Neuron (in vitro differentiated cells): ENCODE measurements around the gene KLF7.

ENCODE experiments used
- H2AFZ ChIP-seq: one replicate; pipeline ENCODE4 v1.6.1; 2013; ENCODE audit warnings: low read depth, mild to moderate bottlenecking, inconsistent platforms, low read length, moderate library complexity
- H3K27me3 ChIP-seq: one replicate; pipeline ENCODE4 v1.6.1; 2013; ENCODE audit warnings: low read length; ENCODE audit not compliant: insufficient read depth
- H3K36me3 ChIP-seq: one replicate; pipeline ENCODE4 v1.6.1; 2013; ENCODE audit warnings: low read length; ENCODE audit not compliant: insufficient read depth
- H3K4me1 ChIP-seq: one replicate; pipeline ENCODE4 v1.6.1; 2013; ENCODE audit warnings: low read length; ENCODE audit not compliant: insufficient read depth
- H3K4me3 ChIP-seq: 2 replicates; pipeline ENCODE4 v1.5.1; 2013; ENCODE audit warnings: mild to moderate bottlenecking, low read length, moderate library complexity
- H3K9me3 ChIP-seq: one replicate; pipeline ENCODE4 v1.6.1; 2013; ENCODE audit warnings: low read length

The KLF7 gene

GRCh38 chr2:207085110-207085509, 80.6 kb downstream of the KLF7 start:
- Histone ChIP-seq H3K9me3 (peaks cover 5% of the 10 kb centered on the region), H3K4me1 (no peaks in the 10 kb centered on the region), H3K36me3 (peaks cover 54% of the 10 kb centered on the region), H3K27me3 (no peaks in the 10 kb centered on the region), H2AFZ (no peak overlapping the region), H3K4me3 (no peak overlapping the region)

GRCh38 chr2:207083361-207084110, 82.2 kb downstream of the KLF7 start:
- peaks cover 67% of the 10 kb centered on the region for H3K36me3 ChIP-seq
- no peaks in the 10 kb centered on the region for H3K4me1 ChIP-seq
- no peaks in the 10 kb centered on the region for H3K27me3 ChIP-seq
- H3K4me3 ChIP-seq, result no peak overlapping the region
- peaks cover 5% of the 10 kb centered on the region for H3K9me3 ChIP-seq
- H2AFZ ChIP-seq, result no peak overlapping the region

- Histone ChIP-seq H3K9me3 (peaks cover 2% of the 10 kb centered on the region), H3K4me1 (peaks cover 8% of the 10 kb centered on the region), H2AFZ (no peak overlapping the region), H3K27me3 (no peaks in the 10 kb centered on the region), H3K4me3 (no peak overlapping the region), H3K36me3 (peaks cover 59% of the 10 kb centered on the region)
These were observed 83.1 kb downstream of the KLF7 start for GRCh38 chr2:207082619-207083018.

GRCh38 chr2:207078186-207078798, 87.5 kb downstream of the KLF7 start:
- Histone ChIP-seq H2AFZ (no peak overlapping the region), H3K9me3 (peaks cover 2% of the 10 kb centered on the region), H3K4me3 (no peak overlapping the region), H3K27me3 (no peaks in the 10 kb centered on the region), H3K4me1 (peaks cover 13% of the 10 kb centered on the region), H3K36me3 (peaks cover 39% of the 10 kb centered on the region)

DNA sequence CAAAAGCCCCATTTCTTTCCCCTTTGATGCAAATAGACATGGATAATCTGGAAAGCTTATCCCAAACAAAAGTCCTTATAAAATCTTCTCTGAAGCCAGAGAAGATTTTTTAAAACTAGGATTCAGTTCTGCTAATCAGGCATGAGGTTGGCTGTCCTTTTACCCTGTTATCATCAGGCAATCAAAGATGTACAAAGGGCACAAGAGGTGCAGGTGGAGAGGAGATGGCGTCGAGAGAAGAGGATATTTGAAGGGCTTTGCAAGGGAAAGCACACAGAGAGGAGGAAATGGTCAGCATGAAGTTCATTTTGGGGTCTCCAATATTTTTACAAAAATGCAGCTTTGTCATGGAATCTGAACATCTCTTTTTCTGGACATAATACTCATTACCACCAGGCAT, 88.5 kb downstream of the KLF7 start:
- Histone ChIP-seq H3K4me3 (no peak overlapping the region), H3K4me1 (peaks cover 13% of the 10 kb centered on the region), H3K36me3 (peaks cover 36% of the 10 kb centered on the region), H3K9me3 (peaks cover 2% of the 10 kb centered on the region), H2AFZ (no peak overlapping the region), H3K27me3 (no peaks in the 10 kb centered on the region)

DNA sequence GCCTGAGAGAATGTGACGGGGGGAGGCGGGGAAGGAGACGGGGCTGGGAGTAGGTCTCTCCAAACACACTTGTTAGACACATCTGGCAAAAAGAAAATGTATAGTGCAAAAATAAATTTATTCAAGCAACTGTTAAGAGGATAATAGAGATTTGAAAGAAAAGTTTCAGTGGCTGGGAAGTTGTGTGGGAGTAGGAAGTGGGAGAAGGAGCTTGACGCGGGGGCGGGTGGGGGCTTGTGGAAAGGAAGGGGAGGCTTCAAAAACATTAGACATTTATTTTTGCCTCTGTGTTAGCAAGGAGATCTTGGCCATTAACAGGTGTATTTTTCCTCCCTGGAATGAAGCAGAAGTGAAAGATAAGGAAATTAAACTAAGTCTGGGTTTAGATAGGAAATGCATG, 90.3 kb downstream of the KLF7 start:
- H3K4me1 ChIP-seq, result peaks cover 13% of the 10 kb centered on the region
- H3K27me3 ChIP-seq, result no peaks in the 10 kb centered on the region
- no peaks in the 10 kb centered on the region for H3K9me3 ChIP-seq
- H3K4me3 ChIP-seq, result no peak overlapping the region
- H3K36me3 ChIP-seq, result peaks cover 18% of the 10 kb centered on the region
- H2AFZ ChIP-seq, result no peak overlapping the region

GRCh38 chr2:207073801-207074678, 91.7 kb downstream of the KLF7 start:
- Histone ChIP-seq H3K9me3 (no peaks in the 10 kb centered on the region), H3K4me3 (no peak overlapping the region), H2AFZ (no peak overlapping the region), H3K4me1 (peaks cover 13% of the 10 kb centered on the region), H3K36me3 (peaks cover 5% of the 10 kb centered on the region), H3K27me3 (no peaks in the 10 kb centered on the region)

- Histone ChIP-seq H3K4me3 (no peak overlapping the region), H2AFZ (no peak overlapping the region), H3K36me3 (no peaks in the 10 kb centered on the region), H3K4me1 (peaks cover 12% of the 10 kb centered on the region), H3K27me3 (no peaks in the 10 kb centered on the region), H3K9me3 (no peaks in the 10 kb centered on the region)
These were observed 92.3 kb downstream of the KLF7 start for GRCh38 chr2:207073412-207073800.

GRCh38 chr2:207072571-207072970, 93.2 kb downstream of the KLF7 start:
- Histone ChIP-seq H3K4me1 (peaks cover 5% of the 10 kb centered on the region), H3K9me3 (no peaks in the 10 kb centered on the region), H2AFZ (no peak overlapping the region), H3K4me3 (no peak overlapping the region), H3K27me3 (no peaks in the 10 kb centered on the region), H3K36me3 (no peaks in the 10 kb centered on the region)

DNA sequence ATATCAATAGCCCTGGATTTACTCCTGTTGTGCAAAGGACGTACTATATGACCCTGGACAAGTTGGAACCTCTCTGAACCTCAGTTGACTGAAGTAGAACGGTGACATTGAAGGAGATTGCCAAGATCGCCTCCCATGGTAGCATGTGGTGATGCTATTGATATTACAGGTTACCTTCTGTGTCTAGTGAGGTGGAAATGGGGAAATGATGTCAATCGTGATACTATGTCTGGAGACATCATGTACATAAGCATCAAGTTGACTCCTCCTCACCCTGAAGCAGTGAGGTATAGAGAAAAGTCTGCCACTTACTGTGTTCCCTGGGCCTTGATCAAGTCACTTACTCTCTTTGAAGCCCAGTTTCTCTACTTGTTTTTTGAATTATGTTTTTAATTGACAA, 93.9 kb downstream of the KLF7 start:
- peaks cover 5% of the 10 kb centered on the region for H3K4me1 ChIP-seq

DNA sequence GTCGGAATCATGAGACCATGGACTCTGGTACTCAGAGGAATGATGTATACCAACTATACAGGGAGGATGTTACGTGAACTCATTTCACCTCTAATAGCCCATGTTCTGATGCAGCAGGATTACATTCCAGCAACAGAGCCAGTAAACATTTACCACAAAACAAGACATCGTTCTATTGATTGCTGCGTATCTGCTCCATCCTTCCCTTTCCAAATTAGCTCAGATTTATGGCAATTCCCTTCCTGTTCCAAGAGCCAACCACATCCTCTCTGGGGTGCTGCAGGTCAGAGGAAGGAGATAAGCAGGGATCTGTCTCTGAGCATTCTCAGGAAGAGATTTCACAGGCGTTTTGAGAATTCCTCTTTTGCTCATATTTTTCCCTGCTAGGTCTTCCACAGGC, 98.3 kb downstream of the KLF7 start:
- Histone ChIP-seq H3K4me1 (no peaks in the 10 kb centered on the region), H3K4me3 (no peak overlapping the region), H3K36me3 (no peaks in the 10 kb centered on the region), H3K9me3 (no peaks in the 10 kb centered on the region), H3K27me3 (no peaks in the 10 kb centered on the region), H2AFZ (no peak overlapping the region)

More for the DNA sequence above, 93.9 kb downstream of the KLF7 start:
- Histone ChIP-seq H2AFZ (no peak overlapping the region), H3K4me3 (no peak overlapping the region), H3K27me3 (no peaks in the 10 kb centered on the region), H3K36me3 (no peaks in the 10 kb centered on the region), H3K9me3 (no peaks in the 10 kb centered on the region)

- Histone ChIP-seq H2AFZ (no peak overlapping the region), H3K27me3 (no peaks in the 10 kb centered on the region), H3K4me1 (no peaks in the 10 kb centered on the region), H3K36me3 (no peaks in the 10 kb centered on the region), H3K4me3 (no peak overlapping the region), H3K9me3 (no peaks in the 10 kb centered on the region)
These were observed 98.8 kb downstream of the KLF7 start for GRCh38 chr2:207066791-207067460.

DNA sequence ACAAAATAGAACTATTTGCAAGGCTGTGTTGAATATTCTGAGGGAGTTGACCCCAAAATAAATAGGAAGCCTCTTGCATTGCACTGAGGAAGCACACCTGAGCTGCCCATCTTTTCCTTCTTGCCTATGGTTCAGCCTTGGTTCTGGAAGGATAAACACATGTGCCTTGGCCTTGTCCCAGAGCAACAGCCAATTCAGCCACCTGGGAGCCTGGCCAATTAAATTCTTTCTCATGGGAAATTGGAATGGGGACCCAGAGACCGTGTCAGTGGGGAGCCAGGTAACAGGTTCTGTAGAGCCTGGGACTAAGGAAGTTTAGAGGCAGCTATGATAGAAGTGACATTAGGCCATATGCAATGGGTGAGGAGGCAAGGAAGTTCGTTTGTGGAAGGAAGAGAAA, 99.6 kb downstream of the KLF7 start:
- Histone ChIP-seq H3K36me3 (no peaks in the 10 kb centered on the region), H3K27me3 (no peaks in the 10 kb centered on the region), H2AFZ (no peak overlapping the region), H3K4me3 (no peak overlapping the region), H3K9me3 (no peaks in the 10 kb centered on the region), H3K4me1 (no peaks in the 10 kb centered on the region)
